ENCODE results near the gene GLRX5.
A peak's percentile ranks its signal among the peaks of the same experiment; 100 is the strongest.

GLRX5 gene

GRCh38 chr14:95535226-95536021, 574 bp downstream of the GLRX5 start:
- H4K20me1 ChIP-seq: peaks cover 0 to 75% (median 56%) of the 10 kb centered on the region in 11 experiments; a peak in 19 of 22 replicates
- H3K4me3 ChIP-seq: peak overlapping the region; percentile 78 to 98 (median 94)
- H3K9me3 ChIP-seq (replicated peaks in 1 of 11): no peaks in the 10 kb centered on the region
- peaks cover 0 to 28% (median under 1%) of the 10 kb centered on the region in 11 experiments; a peak in 9 of 22 replicates for H3K36me3 ChIP-seq
- no peak for TF ChIP-seq Cebpa-rat (IDR thresholded peaks at IDR 0.05)
- H3K27ac ChIP-seq: peak overlapping the region; percentile 55 to 96 (median 88)
- H3K4me2 ChIP-seq: peak overlapping the region; percentile 94 to 99 (median 99)
- H3K4me1 ChIP-seq: peaks cover 56 to 72% (median 66%) of the 10 kb centered on the region in 10 experiments
- H3K9ac ChIP-seq: peak overlapping the region; percentile 87 to 95 (median 92)
- no peaks in the 10 kb centered on the region for H3K27me3 ChIP-seq

- no peaks in the 10 kb centered on the region for H3K9me3 ChIP-seq (replicated peaks in 1 of 11)
- H3K27me3 ChIP-seq: no peaks in the 10 kb centered on the region
- peaks cover 0 to 22% (median 0%) of the 10 kb centered on the region in 11 experiments; a peak in 4 of 22 replicates for H3K36me3 ChIP-seq
- H3K9ac ChIP-seq: peak overlapping the region; percentile 87 to 95 (median 92)
- TF ChIP-seq Cebpa-rat (IDR thresholded peaks at IDR 0.05): no peak
- H3K27ac ChIP-seq: peak overlapping the region; percentile 55 to 96 (median 88); a peak in 21 of 22 replicates
- H3K4me3 ChIP-seq: peak overlapping the region; percentile 78 to 98 (median 94)
- H3K4me1 ChIP-seq: peaks cover 54 to 72% (median 60%) of the 10 kb centered on the region in 10 experiments
- H3K4me2 ChIP-seq: peak overlapping the region; percentile 94 to 99 (median 99)
- H4K20me1 ChIP-seq: peaks cover 0 to 73% (median 62%) of the 10 kb centered on the region in 11 experiments; a peak in 19 of 22 replicates
These were observed 1.3 kb downstream of the GLRX5 start for GRCh38 chr14:95536036-95536593.

GRCh38 chr14:95536671-95537070, 1.8 kb downstream of the GLRX5 start:
- Histone ChIP-seq H3K36me3 (peaks cover 0 to 18% (median 0%) of the 10 kb centered on the region in 11 experiments; a peak in 3 of 22 replicates), H3K4me1 (peaks cover 52 to 72% (median 56%) of the 10 kb centered on the region in 10 experiments), H3K27me3 (no peaks in the 10 kb centered on the region), H4K20me1 (peaks cover 0 to 74% (median 66%) of the 10 kb centered on the region in 11 experiments; a peak in 19 of 22 replicates), H3K9me3 (replicated peaks in 1 of 11) (no peaks in the 10 kb centered on the region), H3K27ac (peak overlapping the region in 9 of 11 experiments; percentile 85 to 96 (median 88); a peak in 17 of 22 replicates), H3K4me3 (peak overlapping the region; percentile 78 to 98 (median 94)), H3K4me2 (peak overlapping the region; percentile 94 to 99 (median 99)), H3K9ac (peak overlapping the region; percentile 87 to 95 (median 92))
- no peak for TF ChIP-seq Cebpa-rat (IDR thresholded peaks at IDR 0.05)

- TF ChIP-seq Cebpa-rat (IDR thresholded peaks at IDR 0.05): no peak
- Histone ChIP-seq H3K9ac (peak overlapping the region; percentile 57 to 95 (median 92); a peak in 19 of 22 replicates), H3K4me3 (peak overlapping the region in 9 of 10 experiments; percentile 29 to 98 (median 93); a peak in 17 of 20 replicates), H3K27me3 (no peaks in the 10 kb centered on the region), H3K9me3 (replicated peaks in 1 of 11) (no peaks in the 10 kb centered on the region), H3K27ac (peak overlapping the region in 9 of 11 experiments; percentile 12 to 96 (median 85); a peak in 13 of 22 replicates), H3K36me3 (peaks cover 0 to 27% (median 0%) of the 10 kb centered on the region in 11 experiments; a peak in 4 of 22 replicates), H3K4me1 (peaks cover 43 to 71% (median 54%) of the 10 kb centered on the region in 10 experiments), H3K4me2 (peak overlapping the region; percentile 94 to 99 (median 99)), H4K20me1 (peaks cover 0 to 76% (median 66%) of the 10 kb centered on the region in 11 experiments; a peak in 19 of 22 replicates)
These were observed 2.6 kb downstream of the GLRX5 start for GRCh38 chr14:95537298-95538089.

- Histone ChIP-seq H3K4me2 (peak overlapping the region; percentile 94 to 99 (median 99); a peak in 20 of 22 replicates), H4K20me1 (peaks cover 0 to 90% (median 79%) of the 10 kb centered on the region in 11 experiments; a peak in 19 of 22 replicates), H3K9ac (peak overlapping the region in 1 of 11 experiments; percentile 18; a peak in 2 of 22 replicates), H3K27ac (peak overlapping the region in 2 of 11 experiments; percentile 2 to 96; a peak in 2 of 22 replicates), H3K4me3 (peak overlapping the region in 3 of 10 experiments; percentile 92 to 96 (median 93); a peak in 2 of 20 replicates), H3K9me3 (replicated peaks in 1 of 11) (no peaks in the 10 kb centered on the region), H3K27me3 (no peaks in the 10 kb centered on the region), H3K4me1 (peaks cover 48 to 81% (median 64%) of the 10 kb centered on the region in 10 experiments), H3K36me3 (peaks cover 0 to 41% (median 13%) of the 10 kb centered on the region in 11 experiments; a peak in 16 of 22 replicates)
- TF ChIP-seq Cebpa-rat (IDR thresholded peaks at IDR 0.05): no peak
These were observed 4.1 kb downstream of the GLRX5 start for GRCh38 chr14:95538801-95539509.

GRCh38 chr14:95540236-95540855, 5.5 kb downstream of the GLRX5 start:
- no peak overlapping the region for H3K9ac ChIP-seq
- peaks cover 0 to 48% (median 16%) of the 10 kb centered on the region in 11 experiments; a peak in 16 of 22 replicates for H3K36me3 ChIP-seq
- no peaks in the 10 kb centered on the region for H3K9me3 ChIP-seq (replicated peaks in 1 of 11)
- H3K4me1 ChIP-seq: peaks cover 62 to 95% (median 78%) of the 10 kb centered on the region in 10 experiments
- no peak overlapping the region for H3K4me3 ChIP-seq
- no peak overlapping the region for H3K27ac ChIP-seq
- no peak for TF ChIP-seq Cebpa-rat (IDR thresholded peaks at IDR 0.05)
- peak overlapping the region in 6 of 11 experiments; percentile 6 to 99 (median 54); a peak in 7 of 22 replicates for H3K4me2 ChIP-seq
- no peaks in the 10 kb centered on the region for H3K27me3 ChIP-seq
- H4K20me1 ChIP-seq: peaks cover 0 to 100% (median 84%) of the 10 kb centered on the region in 11 experiments; a peak in 19 of 22 replicates

- H3K4me2 ChIP-seq: peak overlapping the region in 4 of 11 experiments; percentile 1 to 94 (median 22); a peak in 4 of 22 replicates
- TF ChIP-seq Cebpa-rat (IDR thresholded peaks at IDR 0.05): no peak
- no peaks in the 10 kb centered on the region for H3K27me3 ChIP-seq
- H3K27ac ChIP-seq: no peak overlapping the region
- H4K20me1 ChIP-seq: peaks cover 0 to 100% (median 83%) of the 10 kb centered on the region in 11 experiments; a peak in 18 of 22 replicates
- no peak overlapping the region for H3K4me3 ChIP-seq
- H3K36me3 ChIP-seq: peaks cover 0 to 58% (median 23%) of the 10 kb centered on the region in 11 experiments; a peak in 17 of 22 replicates
- peaks cover 66 to 99% (median 82%) of the 10 kb centered on the region in 10 experiments for H3K4me1 ChIP-seq
- no peaks in the 10 kb centered on the region for H3K9me3 ChIP-seq (replicated peaks in 1 of 11)
- H3K9ac ChIP-seq: no peak overlapping the region
These were observed 6.5 kb downstream of the GLRX5 start for GRCh38 chr14:95541346-95541745.

Data from BLaER1 treated with 17β-estradiol and CSF1 and Interleukin-3, amounts not matched to agents 10 nM and 100 nM (cell line).